DND-41 (cell line): ENCODE data around the gene CACNA2D4.

Experiments used
- EZH2 ChIP-seq: IDR thresholded peaks from 3 replicates; pipeline ENCODE4 v1.6.1; 2012; ENCODE audit warnings: borderline replicate concordance, low read depth, mild to moderate bottlenecking, moderate library complexity, low read length, inconsistent platforms; ENCODE audit not compliant: severe bottlenecking
- TF ChIP-seq, protein P1 (sequence below): IDR thresholded peaks from 2 replicates; pipeline ENCODE4 v1.5.1; 2012; ENCODE audit warnings: borderline replicate concordance, low read length, moderate library complexity, mild to moderate bottlenecking; ENCODE audit not compliant: poor library complexity, severe bottlenecking; ENCODE audit errors: extremely low read depth

DNA sequence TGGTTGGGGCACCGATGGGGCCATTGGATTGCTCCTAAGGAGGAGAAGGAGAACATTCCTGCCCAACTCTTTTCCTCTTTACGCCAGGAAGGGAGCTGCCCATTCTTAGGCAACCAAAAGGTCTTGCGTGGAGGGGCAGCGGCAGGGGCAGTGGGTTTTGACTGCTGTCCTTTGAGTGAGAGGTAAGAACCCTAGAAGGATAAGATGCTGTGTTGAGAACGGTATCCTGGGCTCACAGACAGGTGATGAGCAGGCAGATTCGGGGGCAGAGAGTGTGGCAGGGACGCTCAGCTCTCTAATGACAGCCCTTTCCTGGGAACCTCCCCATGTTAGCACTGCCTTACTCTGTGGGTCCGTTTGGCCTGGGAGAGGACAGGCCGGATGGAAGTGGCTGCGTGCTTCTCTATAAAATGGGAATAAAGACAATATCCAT is 84.8 kb downstream of the CACNA2D4 start:
- TF ChIP-seq, protein P1, sequence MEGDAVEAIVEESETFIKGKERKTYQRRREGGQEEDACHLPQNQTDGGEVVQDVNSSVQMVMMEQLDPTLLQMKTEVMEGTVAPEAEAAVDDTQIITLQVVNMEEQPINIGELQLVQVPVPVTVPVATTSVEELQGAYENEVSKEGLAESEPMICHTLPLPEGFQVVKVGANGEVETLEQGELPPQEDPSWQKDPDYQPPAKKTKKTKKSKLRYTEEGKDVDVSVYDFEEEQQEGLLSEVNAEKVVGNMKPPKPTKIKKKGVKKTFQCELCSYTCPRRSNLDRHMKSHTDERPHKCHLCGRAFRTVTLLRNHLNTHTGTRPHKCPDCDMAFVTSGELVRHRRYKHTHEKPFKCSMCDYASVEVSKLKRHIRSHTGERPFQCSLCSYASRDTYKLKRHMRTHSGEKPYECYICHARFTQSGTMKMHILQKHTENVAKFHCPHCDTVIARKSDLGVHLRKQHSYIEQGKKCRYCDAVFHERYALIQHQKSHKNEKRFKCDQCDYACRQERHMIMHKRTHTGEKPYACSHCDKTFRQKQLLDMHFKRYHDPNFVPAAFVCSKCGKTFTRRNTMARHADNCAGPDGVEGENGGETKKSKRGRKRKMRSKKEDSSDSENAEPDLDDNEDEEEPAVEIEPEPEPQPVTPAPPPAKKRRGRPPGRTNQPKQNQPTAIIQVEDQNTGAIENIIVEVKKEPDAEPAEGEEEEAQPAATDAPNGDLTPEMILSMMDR = no peak
- no peak for TF ChIP-seq EZH2
